ENCODE results near the gene CENPP. TPM values are rescaled to one million over a fixed set of nuclear protein-coding genes. Genes with fewer than 3 reads are reported as not detected.

Gene CENPP
- total RNA-seq, 2 donors from 2014 or later = 1.9 to 6.8 TPM

DNA sequence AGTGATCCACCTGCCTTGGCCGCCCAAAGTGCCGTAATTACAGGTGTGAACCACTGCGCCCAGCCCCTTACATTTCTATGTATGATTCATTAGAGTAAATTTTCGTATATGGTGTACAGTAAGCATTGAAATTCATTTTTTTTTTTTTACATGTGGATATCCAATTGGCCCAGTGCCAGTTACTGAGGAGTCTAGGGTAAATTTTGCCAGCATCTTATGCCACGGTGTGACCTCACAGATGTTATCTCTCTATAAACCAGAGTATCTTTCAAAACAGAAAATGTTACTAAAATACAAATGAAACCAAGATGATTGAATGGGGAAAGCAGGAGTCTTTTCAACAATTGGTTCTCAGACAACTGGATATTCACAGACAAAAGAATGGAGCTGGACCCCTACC, 279.5 kb downstream of the CENPP start:
- H3K27me3 Mint-ChIP-seq = no peaks in the 10 kb centered on the region
- H3K27ac Mint-ChIP-seq = no peak overlapping the region
- no peak overlapping the region for H3K4me3 Mint-ChIP-seq
- no peaks in the 10 kb centered on the region for H3K36me3 Mint-ChIP-seq (ENCODE audit: low read depth)
- ATAC-seq = no peak
- no peaks in the 10 kb centered on the region for H3K9me3 ChIP-seq (ENCODE audit: control insufficient read depth, low read length, poor library complexity, severe bottlenecking)
- no peak for DNase-seq
- H3K4me1 Mint-ChIP-seq = no peaks in the 10 kb centered on the region

GRCh38 chr9:92607088-92607487, 281.3 kb downstream of the CENPP start:
- ATAC-seq (no peak), DNase-seq (no peak)
- H3K27ac Mint-ChIP-seq = no peak overlapping the region
- H3K27me3 Mint-ChIP-seq = no peaks in the 10 kb centered on the region
- no peak overlapping the region for H3K4me3 Mint-ChIP-seq
- no peaks in the 10 kb centered on the region for H3K9me3 ChIP-seq (ENCODE audit: control insufficient read depth, low read length, poor library complexity, severe bottlenecking)
- H3K36me3 Mint-ChIP-seq (ENCODE audit: low read depth) = peaks cover 4% of the 10 kb centered on the region
- no peaks in the 10 kb centered on the region for H3K4me1 Mint-ChIP-seq

DNA sequence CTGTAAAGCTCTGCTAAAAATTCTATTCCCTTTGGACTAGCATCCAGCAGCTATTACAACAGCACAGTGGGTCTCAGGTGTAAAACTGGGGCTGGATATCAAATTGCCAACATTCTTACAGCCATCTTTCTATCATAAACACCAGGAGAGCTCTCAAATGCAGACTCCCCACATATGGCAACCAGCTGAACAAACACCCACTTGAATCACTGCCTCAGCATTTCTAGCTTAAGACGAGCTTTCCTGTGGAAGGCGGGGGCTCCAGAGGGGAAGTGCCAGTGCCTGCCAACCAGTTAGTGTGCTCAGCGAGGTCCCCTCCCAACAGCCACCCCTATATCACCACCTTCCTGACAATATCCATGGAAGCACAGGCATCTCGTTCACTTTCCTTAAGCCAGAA, 282.0 kb downstream of the CENPP start:
- Mint-ChIP-seq H3K36me3 (ENCODE audit: low read depth) (peaks cover 4% of the 10 kb centered on the region), H3K4me1 (peaks cover 2% of the 10 kb centered on the region), H3K27ac (no peak overlapping the region), H3K27me3 (no peaks in the 10 kb centered on the region), H3K4me3 (no peak overlapping the region)
- ATAC-seq (no peak), DNase-seq (no peak)
- H3K9me3 ChIP-seq (ENCODE audit: control insufficient read depth, low read length, poor library complexity, severe bottlenecking) = no peaks in the 10 kb centered on the region

- no peak for ATAC-seq
- Mint-ChIP-seq H3K36me3 (ENCODE audit: low read depth) (peaks cover 4% of the 10 kb centered on the region), H3K4me3 (no peak overlapping the region), H3K4me1 (peaks cover 2% of the 10 kb centered on the region), H3K27ac (no peak overlapping the region), H3K27me3 (no peaks in the 10 kb centered on the region)
- no peak for DNase-seq
- H3K9me3 ChIP-seq (ENCODE audit: control insufficient read depth, low read length, poor library complexity, severe bottlenecking) = no peaks in the 10 kb centered on the region
These were observed 282.6 kb downstream of the CENPP start for GRCh38 chr9:92608241-92608908.

DNA sequence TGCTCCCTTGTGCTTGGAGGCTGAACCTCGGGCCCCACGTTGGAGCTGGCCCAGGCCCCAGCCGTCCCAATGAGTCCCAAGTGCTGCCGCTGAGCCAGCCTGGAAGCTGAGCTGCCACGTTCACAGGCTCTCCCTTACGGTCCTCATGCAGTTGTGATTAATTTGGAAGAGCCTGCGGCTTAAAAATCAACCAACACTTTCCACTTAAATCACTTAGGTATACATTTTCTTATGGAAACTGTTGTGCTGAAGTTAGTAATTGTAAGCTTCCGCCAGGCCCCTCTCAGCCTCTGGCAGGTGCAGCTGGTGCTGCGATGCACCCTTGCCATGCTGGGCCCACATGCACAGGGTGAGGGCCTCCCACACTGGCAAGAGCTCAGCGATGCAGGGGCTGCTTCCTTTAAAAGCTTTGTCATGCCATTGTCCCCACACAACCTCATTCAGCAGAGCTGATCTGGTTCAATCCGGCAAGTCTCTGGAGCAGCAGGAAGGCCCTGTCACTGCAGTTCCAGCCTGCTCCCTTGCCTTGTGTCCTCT, 283.2 kb downstream of the CENPP start:
- Mint-ChIP-seq H3K27ac (no peak overlapping the region), H3K36me3 (ENCODE audit: low read depth) (peaks cover 4% of the 10 kb centered on the region), H3K4me1 (peaks cover 2% of the 10 kb centered on the region), H3K4me3 (no peak overlapping the region), H3K27me3 (no peaks in the 10 kb centered on the region)
- no peak for DNase-seq
- H3K9me3 ChIP-seq (ENCODE audit: control insufficient read depth, low read length, poor library complexity, severe bottlenecking) = no peaks in the 10 kb centered on the region
- no peak for ATAC-seq

- H3K27ac Mint-ChIP-seq = no peak overlapping the region
- ATAC-seq = no peak
- peaks cover 2% of the 10 kb centered on the region for H3K4me1 Mint-ChIP-seq
- DNase-seq = no peak
- no peaks in the 10 kb centered on the region for H3K9me3 ChIP-seq (ENCODE audit: control insufficient read depth, low read length, poor library complexity, severe bottlenecking)
- no peak overlapping the region for H3K4me3 Mint-ChIP-seq
- H3K36me3 Mint-ChIP-seq (ENCODE audit: low read depth) = peaks cover 4% of the 10 kb centered on the region
- no peaks in the 10 kb centered on the region for H3K27me3 Mint-ChIP-seq
These were observed 285.0 kb downstream of the CENPP start for GRCh38 chr9:92610470-92611420.

DNA sequence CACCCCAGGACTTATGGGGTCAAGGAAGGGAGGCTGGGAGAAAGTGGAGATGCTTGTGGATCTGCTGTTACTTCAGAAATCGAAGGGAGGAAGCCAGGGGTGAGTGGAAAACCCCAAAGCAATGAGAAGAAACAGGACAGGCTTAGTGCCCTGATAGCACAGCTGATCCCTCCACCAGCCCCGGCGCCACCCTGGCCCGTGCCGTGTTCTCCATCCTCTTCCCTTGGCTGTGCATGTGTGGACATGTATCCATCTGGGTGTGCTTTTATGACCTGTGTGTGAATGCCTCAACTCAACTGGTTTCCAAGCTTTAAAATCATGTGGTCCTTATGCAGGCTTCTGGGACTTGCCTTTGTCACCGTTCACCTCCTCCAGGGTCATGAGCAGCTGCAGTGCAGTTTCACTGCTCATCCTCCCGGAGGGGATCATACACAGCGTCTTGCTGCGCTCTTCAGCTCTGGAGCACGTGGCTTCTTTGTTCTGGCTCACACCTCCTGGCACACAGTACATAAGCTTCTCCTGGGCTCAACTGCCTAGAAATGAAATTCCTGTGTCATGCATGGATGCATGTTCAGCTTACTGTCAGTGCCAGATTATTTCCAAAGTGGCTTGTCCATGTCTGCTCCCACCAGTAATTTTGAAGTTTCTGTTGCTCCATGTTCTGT, 286.0 kb downstream of the CENPP start:
- Mint-ChIP-seq H3K27ac (no peak overlapping the region), H3K36me3 (ENCODE audit: low read depth) (peaks cover 6% of the 10 kb centered on the region), H3K4me1 (peaks cover 2% of the 10 kb centered on the region), H3K4me3 (no peak overlapping the region), H3K27me3 (no peaks in the 10 kb centered on the region)
- ATAC-seq (no peak), DNase-seq (no peak)
- H3K9me3 ChIP-seq (ENCODE audit: control insufficient read depth, low read length, poor library complexity, severe bottlenecking) = no peaks in the 10 kb centered on the region

GRCh38 chr9:92612292-92612691, 286.5 kb downstream of the CENPP start:
- Mint-ChIP-seq H3K27me3 (no peaks in the 10 kb centered on the region), H3K4me1 (peaks cover 2% of the 10 kb centered on the region), H3K4me3 (no peak overlapping the region), H3K27ac (no peak overlapping the region), H3K36me3 (ENCODE audit: low read depth) (peaks cover 6% of the 10 kb centered on the region)
- no peak for ATAC-seq
- DNase-seq = no peak
- no peaks in the 10 kb centered on the region for H3K9me3 ChIP-seq (ENCODE audit: control insufficient read depth, low read length, poor library complexity, severe bottlenecking)

DNA sequence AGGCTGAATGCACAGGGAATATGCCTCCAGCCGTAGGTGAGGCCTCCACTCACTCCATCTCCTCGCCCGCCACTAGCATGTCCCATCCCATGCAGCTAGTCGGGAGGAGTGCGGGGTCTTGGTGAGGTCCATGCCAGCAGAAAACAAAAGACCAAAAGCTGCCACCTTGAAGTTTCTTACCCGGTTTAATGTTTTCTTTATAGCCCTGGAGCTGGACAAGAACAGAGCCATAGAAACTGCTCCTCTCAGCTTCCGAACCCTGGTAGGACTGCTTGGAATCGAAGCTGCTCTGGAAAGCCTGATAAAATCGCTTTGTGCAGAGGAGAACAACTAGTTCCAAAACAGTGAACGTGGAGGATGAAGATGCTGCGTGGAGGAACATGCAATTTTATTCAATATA, 287.1 kb downstream of the CENPP start:
- Mint-ChIP-seq H3K27ac (no peak overlapping the region), H3K4me1 (peaks cover 2% of the 10 kb centered on the region), H3K27me3 (no peaks in the 10 kb centered on the region), H3K4me3 (no peak overlapping the region), H3K36me3 (ENCODE audit: low read depth) (peaks cover 6% of the 10 kb centered on the region)
- ATAC-seq = no peak
- no peaks in the 10 kb centered on the region for H3K9me3 ChIP-seq (ENCODE audit: control insufficient read depth, low read length, poor library complexity, severe bottlenecking)
- DNase-seq = no peak

DNA sequence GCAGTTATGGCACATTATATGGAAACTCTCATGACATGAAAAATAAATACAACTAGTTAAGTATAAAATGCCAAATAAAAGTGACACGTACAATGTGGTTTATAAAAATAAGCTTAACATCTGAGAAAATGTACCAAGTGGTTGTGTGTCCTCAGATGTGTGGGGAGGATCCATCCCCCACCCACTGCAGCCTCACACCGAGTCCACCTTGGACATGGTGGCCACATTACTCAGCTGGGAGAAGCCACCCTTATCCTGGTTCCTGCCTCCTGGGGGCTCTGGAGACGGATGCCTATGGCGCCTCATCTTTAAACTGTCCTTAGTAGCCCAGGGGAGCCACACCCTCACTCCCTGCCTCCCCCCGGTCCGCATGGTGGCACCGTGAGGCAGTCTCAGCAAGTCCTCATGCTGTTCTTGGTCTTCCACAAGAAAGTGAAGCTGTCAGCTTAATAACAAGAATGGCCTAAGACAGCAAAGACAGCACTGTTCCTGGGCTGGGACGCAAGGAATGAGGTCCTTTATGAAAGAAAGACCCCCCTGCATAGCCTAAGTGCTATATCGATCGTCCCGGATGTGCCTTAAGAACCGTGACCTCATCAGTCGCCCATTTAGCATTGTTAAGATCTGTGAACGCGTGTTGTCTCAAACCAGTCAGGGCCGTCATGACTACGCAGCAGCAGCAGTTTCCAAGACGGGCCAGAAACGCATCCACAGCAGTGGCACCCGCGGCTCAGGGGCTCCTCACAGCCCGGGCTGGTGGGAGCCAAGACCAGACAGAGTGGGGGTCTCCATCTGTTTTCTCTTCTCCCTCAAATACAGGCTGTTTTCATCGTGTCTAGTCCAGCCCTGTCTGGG, 287.7 kb downstream of the CENPP start:
- Mint-ChIP-seq H3K4me1 (peaks cover 2% of the 10 kb centered on the region), H3K4me3 (no peak overlapping the region), H3K27ac (no peak overlapping the region), H3K36me3 (ENCODE audit: low read depth) (peaks cover 6% of the 10 kb centered on the region), H3K27me3 (no peaks in the 10 kb centered on the region)
- DNase-seq (no peak), ATAC-seq (no peak)
- no peaks in the 10 kb centered on the region for H3K9me3 ChIP-seq (ENCODE audit: control insufficient read depth, low read length, poor library complexity, severe bottlenecking)

GRCh38 chr9:92614123-92614510, 288.4 kb downstream of the CENPP start:
- DNase-seq = no peak
- no peaks in the 10 kb centered on the region for H3K27me3 Mint-ChIP-seq
- peaks cover 6% of the 10 kb centered on the region for H3K36me3 Mint-ChIP-seq (ENCODE audit: low read depth)
- H3K4me3 Mint-ChIP-seq = no peak overlapping the region
- peaks cover 2% of the 10 kb centered on the region for H3K4me1 Mint-ChIP-seq
- no peak overlapping the region for H3K27ac Mint-ChIP-seq
- no peak for ATAC-seq
- no peaks in the 10 kb centered on the region for H3K9me3 ChIP-seq (ENCODE audit: control insufficient read depth, low read length, poor library complexity, severe bottlenecking)

DNA sequence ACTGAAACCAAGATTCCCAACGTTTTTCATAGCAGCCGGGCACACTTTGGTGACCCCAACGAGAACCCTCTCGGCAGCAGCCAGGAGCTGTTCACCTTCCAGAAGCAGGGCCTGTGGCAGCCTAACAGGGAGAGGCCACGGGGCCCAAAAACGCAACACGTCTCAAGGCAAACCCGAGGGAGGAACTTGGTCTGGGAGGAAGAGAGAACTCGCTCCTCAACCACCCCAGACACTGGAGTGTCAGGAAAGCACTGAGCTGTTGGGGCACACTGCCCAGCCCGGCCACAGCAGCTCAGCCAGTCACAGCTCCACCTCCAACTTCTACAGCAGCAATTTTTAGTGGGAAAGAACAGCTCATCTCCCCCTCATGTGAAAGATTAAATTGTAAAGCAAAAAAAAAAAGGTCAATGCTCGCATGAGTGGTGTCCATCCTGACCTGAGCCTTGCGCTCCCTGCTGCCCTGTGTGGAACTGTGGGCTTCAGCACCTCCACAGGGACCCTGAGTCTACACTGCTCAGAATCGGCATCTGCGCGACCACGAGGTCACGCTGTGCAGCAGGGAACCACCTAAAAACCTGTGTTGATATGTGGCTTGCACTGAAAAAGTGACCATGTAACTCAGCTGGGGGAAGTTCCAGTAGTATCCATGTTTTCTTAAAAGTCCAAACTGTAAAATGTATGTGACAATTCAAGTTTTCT, 289.2 kb downstream of the CENPP start:
- DNase-seq (no peak), ATAC-seq (no peak)
- Mint-ChIP-seq H3K4me1 (peaks cover 2% of the 10 kb centered on the region), H3K27me3 (no peaks in the 10 kb centered on the region), H3K4me3 (no peak overlapping the region), H3K27ac (no peak overlapping the region), H3K36me3 (ENCODE audit: low read depth) (peaks cover 6% of the 10 kb centered on the region)
- no peaks in the 10 kb centered on the region for H3K9me3 ChIP-seq (ENCODE audit: control insufficient read depth, low read length, poor library complexity, severe bottlenecking)

All from T-helper 17 cell (primary cell).